GM12891 (cell line): ENCODE data around the gene CPLANE1.

ENCODE experiments used
- DNase-seq: peaks from one replicate; pipeline ENCODE4 v3.0.0; 2011; ENCODE audit warnings: low spot score; ENCODE audit not compliant: insufficient read length
- FAIRE-seq: peaks from 2 replicates; lab custom pipeline; 2011; peaks lifted over from hg19 to GRCh38; lab: Jason Lieb, UNC
- PAX5 ChIP-seq: IDR thresholded peaks from 2 replicates; pipeline ENCODE4 v1.6.1; 2011; ENCODE audit warnings: low read length, moderate library complexity, mild to moderate bottlenecking; ENCODE audit not compliant: insufficient read depth, severe bottlenecking
- POLR2A ChIP-seq: IDR thresholded peaks from 2 replicates; pipeline ENCODE4 v1.6.1; 2011; ENCODE audit warnings: low read depth, low read length, control low read depth
- POLR2AphosphoS5 ChIP-seq: IDR thresholded peaks from 2 replicates; pipeline ENCODE4 v1.6.1; 2011; ENCODE audit warnings: low read depth, low read length, control low read depth
- POU2F2 ChIP-seq: IDR thresholded peaks from 2 replicates; pipeline ENCODE4 v1.6.1; 2011; ENCODE audit warnings: low read depth, mild to moderate bottlenecking, control low read depth, low read length, moderate library complexity
- SPI1 ChIP-seq: IDR thresholded peaks from 2 replicates; pipeline ENCODE4 v1.6.1; 2011; ENCODE audit warnings: low read depth, low read length, control low read depth
- TAF1 ChIP-seq: IDR thresholded peaks from 2 replicates; pipeline ENCODE4 v1.6.1; 2011; ENCODE audit warnings: low read depth, low read length, control low read depth

The CPLANE1 gene

GRCh38 chr5:37211661-37212060, 37.5 kb downstream of the CPLANE1 start:
- DNase-seq (no peak), FAIRE-seq (no peak)
- TF ChIP-seq POLR2AphosphoS5: no peak
- TF ChIP-seq SPI1: no peak
- no peak for TF ChIP-seq POLR2A
- TF ChIP-seq POU2F2: no peak
- no peak for TF ChIP-seq TAF1
- no peak for TF ChIP-seq PAX5

GRCh38 chr5:37208883-37209797, 40.0 kb downstream of the CPLANE1 start:
- FAIRE-seq: peak; percentile 45
- DNase-seq: no peak
- no peak for TF ChIP-seq SPI1
- no peak for TF ChIP-seq POLR2A
- TF ChIP-seq PAX5: no peak
- no peak for TF ChIP-seq POLR2AphosphoS5
- TF ChIP-seq TAF1: no peak
- TF ChIP-seq POU2F2: no peak

DNA sequence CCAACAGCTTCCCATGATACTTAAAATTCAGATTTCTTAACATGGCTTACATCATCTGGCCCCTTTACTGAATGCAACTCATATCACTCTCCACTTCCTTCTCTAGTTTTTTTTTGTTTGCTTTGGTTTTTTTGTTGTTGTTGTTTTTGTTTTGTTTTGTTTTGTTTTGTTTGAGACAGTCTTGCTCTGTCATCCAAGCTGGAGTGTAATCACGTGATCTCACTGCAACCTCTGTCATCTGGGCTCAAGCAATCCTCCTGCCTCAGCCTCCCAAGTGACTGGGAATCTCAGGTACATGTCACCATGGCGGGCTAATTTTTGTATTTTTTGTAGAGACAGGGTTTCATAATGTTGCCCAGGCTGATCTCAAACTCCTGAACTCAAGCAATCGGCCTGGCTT, 41.4 kb downstream of the CPLANE1 start:
- no peak for DNase-seq
- FAIRE-seq: no peak
- TF ChIP-seq SPI1 (no peak), PAX5 (no peak), TAF1 (no peak), POLR2A (no peak), POLR2AphosphoS5 (no peak), POU2F2 (no peak)

DNA sequence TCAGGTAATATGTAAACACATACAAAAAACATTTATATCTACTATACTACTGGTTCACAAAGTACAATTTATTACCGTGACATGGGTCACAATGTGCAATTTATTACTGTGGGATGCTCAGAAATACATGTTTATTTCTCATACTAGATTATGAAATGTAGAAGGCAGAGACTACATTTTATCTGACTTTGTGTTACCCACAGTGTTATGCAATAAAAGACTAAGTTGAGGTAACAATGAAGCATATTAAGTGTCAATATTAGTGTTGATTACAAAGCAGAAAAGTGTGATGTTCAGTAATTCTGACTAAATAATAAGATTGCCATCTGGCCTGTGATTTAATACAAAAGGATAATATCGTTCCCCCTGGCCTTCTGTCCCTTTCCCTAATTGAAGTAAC, 42.4 kb downstream of the CPLANE1 start:
- DNase-seq (no peak), FAIRE-seq (no peak)
- TF ChIP-seq PAX5 (no peak), POU2F2 (no peak), SPI1 (no peak), TAF1 (no peak), POLR2A (no peak), POLR2AphosphoS5 (no peak)

GRCh38 chr5:37198842-37199241, 50.3 kb downstream of the CPLANE1 start:
- no peak for FAIRE-seq
- TF ChIP-seq TAF1: no peak
- TF ChIP-seq POLR2A: no peak
- TF ChIP-seq SPI1: no peak
- no peak for TF ChIP-seq POLR2AphosphoS5
- no peak for TF ChIP-seq POU2F2
- no peak for TF ChIP-seq PAX5
- DNase-seq: no peak

DNA sequence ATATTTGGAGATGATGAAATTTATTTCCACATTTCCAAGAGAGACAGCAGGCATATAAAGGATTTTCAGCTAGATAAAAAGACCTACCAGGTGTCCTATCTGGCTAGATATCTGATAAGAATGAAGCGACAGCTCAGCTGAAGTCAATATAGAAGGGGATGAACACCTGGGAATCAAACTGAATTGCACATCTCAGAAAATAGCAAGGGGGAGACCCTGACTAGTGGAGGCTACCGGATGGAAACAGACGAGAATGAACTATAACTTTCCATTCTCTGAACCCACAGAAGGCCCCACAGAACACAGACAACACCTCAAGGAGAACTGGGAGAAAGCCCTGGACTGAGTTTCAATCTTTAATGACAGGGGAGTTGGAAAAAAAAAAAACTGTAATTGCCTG, 51.1 kb downstream of the CPLANE1 start:
- no peak for DNase-seq
- TF ChIP-seq SPI1: no peak
- peak; percentile 56 for FAIRE-seq

DNA sequence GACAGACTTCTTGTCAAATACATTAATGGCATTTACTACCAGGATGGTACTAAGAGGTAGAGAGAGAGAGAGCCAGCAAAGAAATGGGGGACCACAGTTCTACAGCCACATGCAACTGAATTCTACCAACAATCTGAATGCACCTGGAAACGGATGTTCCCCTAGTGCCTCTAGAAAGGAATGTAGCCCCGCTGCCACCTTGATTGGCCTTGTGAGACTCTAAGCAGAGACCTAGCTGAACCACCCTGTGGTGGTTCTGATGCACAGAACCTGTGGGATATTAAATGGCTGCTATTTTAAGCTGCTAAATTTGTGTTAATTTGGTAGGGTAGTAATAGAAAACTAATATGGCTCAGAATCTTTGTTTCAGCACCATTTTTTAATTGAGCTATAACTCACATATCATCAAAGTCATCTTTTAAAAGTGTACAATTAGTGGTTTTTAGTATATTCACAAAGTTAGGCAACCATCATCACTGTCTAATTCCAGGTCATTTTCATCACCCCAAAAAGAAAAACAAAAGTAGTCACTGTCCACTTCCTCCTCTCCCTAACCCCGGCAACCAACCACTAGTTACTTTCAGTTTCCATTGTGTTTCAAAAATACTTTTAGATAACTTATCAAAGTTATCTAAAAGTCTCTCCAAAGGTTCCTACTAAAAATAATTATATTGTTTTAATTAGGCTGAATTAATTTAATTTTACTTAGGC, 51.7 kb downstream of the CPLANE1 start:
- peak; percentile 58 for FAIRE-seq
- no peak for DNase-seq
- TF ChIP-seq SPI1: peak; percentile 85
- TF ChIP-seq POLR2A: no peak

DNA sequence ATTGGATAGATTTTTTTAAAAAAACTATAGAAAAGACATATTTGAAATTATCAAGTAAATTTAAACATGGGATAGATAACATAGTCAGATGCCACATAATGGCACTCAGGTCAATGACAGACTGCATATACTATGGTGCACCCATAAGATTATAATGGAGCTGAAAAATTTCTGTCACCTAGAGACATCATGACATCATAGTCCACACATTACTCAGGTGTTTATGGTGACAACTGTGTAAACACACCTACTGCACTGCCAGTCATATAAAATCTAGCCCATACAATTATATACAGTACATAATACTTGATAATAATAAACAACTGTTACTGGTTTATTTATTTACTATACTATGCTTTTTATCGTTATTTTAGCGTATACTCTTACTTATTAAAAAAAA, 58.6 kb downstream of the CPLANE1 start:
- DNase-seq: no peak
- no peak for FAIRE-seq
- TF ChIP-seq POLR2AphosphoS5: no peak
- TF ChIP-seq PAX5: no peak
- TF ChIP-seq TAF1: no peak

- DNase-seq: no peak
- TF ChIP-seq POLR2A (no peak), POLR2AphosphoS5 (no peak), TAF1 (no peak), POU2F2 (no peak), SPI1 (no peak), PAX5 (no peak)
- no peak for FAIRE-seq
Measured at GRCh38 chr5:37189355-37189754, 59.8 kb downstream of the CPLANE1 start.

GRCh38 chr5:37187465-37187977, 61.7 kb downstream of the CPLANE1 start:
- DNase-seq: no peak
- no peak for FAIRE-seq
- TF ChIP-seq POU2F2 (no peak), PAX5 (no peak), POLR2AphosphoS5 (no peak), TAF1 (no peak), POLR2A (no peak), SPI1 (no peak)
